AG04450 (cell line): Measurements from ENCODE around the gene ZNF154. TPM values are rescaled to one million over a fixed set of nuclear protein-coding genes. Genes with fewer than 3 reads are reported as not detected.

Experiments used
- CTCF ChIA-PET: fragments of 300-600, 350-600 bp; formaldehyde crosslinking; extraction: SDS; loops from one replicate; lab custom pipeline; 2022; ENCODE audit warnings: antibody characterized with exemption, inconsistent platforms; lab: Charles Lee
- POLR2A ChIA-PET: fragments of 350-600 bp; formaldehyde crosslinking; extraction: SDS; loops from one replicate; lab custom pipeline; 2021; ENCODE audit warnings: antibody characterized with exemption, inconsistent platforms; lab: Yijun Ruan, JAX
- DNase-seq: peaks from one replicate; pipeline ENCODE4 v3.0.0-alpha.2; 2011; ENCODE audit warnings: low read depth, low spot score
- H3K27ac ChIP-seq: one replicate; pipeline ENCODE4 v1.5.1; 2012; ENCODE audit warnings: low read depth, low read length, control low read depth
- H3K27me3 ChIP-seq: one replicate; pipeline ENCODE4 v1.6.0; 2012; ENCODE audit warnings: low read length; ENCODE audit not compliant: control insufficient read depth, insufficient read depth
- H3K4me3 ChIP-seq: 2 replicates; pipeline ENCODE4 v1.5.1; 2011; ENCODE audit warnings: mild to moderate bottlenecking, low read depth, low read length, control low read depth
- H3K9me3 ChIP-seq: 2 replicates; pipeline ENCODE4 v1.5.1; 2012; ENCODE audit warnings: low read length; ENCODE audit not compliant: control insufficient read depth, insufficient read depth
- polyA plus RNA-seq: library from polyadenylated mRNA; depleted of rRNA; stranded (reverse); fragments of >200 nt; gene quantifications from 2 replicates; pipeline ENCODE4 v1.2.3, GENCODE V29; 2011
- TF ChIP-seq, protein P1 (sequence below): IDR thresholded peaks from 2 replicates; pipeline ENCODE4 v1.5.1; 2011; ENCODE audit warnings: low read depth, low read length, control low read depth, inconsistent platforms

Gene ZNF154
- polyA plus RNA-seq, 1 experiment, result 8.1 TPM

GRCh38 chr19:57719901-57720519 lies 11.0 kb upstream of the ZNF154 start:
- no peak overlapping the region for H3K4me3 ChIP-seq
- H3K27me3 ChIP-seq, result no peaks in the 10 kb centered on the region
- ChIA-PET POLR2A (interaction anchor here (0.6 kb wide), 1 partner anchor 350 kb away, joined by 3 read pairs; no protein-coding TSS in a partner anchor), CTCF (no interaction called here)
- no peak overlapping the region for H3K27ac ChIP-seq
- TF ChIP-seq, protein P1, sequence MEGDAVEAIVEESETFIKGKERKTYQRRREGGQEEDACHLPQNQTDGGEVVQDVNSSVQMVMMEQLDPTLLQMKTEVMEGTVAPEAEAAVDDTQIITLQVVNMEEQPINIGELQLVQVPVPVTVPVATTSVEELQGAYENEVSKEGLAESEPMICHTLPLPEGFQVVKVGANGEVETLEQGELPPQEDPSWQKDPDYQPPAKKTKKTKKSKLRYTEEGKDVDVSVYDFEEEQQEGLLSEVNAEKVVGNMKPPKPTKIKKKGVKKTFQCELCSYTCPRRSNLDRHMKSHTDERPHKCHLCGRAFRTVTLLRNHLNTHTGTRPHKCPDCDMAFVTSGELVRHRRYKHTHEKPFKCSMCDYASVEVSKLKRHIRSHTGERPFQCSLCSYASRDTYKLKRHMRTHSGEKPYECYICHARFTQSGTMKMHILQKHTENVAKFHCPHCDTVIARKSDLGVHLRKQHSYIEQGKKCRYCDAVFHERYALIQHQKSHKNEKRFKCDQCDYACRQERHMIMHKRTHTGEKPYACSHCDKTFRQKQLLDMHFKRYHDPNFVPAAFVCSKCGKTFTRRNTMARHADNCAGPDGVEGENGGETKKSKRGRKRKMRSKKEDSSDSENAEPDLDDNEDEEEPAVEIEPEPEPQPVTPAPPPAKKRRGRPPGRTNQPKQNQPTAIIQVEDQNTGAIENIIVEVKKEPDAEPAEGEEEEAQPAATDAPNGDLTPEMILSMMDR, result no peak
- no peak for DNase-seq
- peaks cover 66% of the 10 kb centered on the region for H3K9me3 ChIP-seq

GRCh38 chr19:57719424-57719823 lies 10.4 kb upstream of the ZNF154 start:
- peaks cover 65% of the 10 kb centered on the region for H3K9me3 ChIP-seq
- POLR2A ChIA-PET, result interaction anchor here (0.6 kb wide), 1 partner anchor 351 kb away, joined by 3 read pairs; no protein-coding TSS in a partner anchor
- no peak for DNase-seq

DNA sequence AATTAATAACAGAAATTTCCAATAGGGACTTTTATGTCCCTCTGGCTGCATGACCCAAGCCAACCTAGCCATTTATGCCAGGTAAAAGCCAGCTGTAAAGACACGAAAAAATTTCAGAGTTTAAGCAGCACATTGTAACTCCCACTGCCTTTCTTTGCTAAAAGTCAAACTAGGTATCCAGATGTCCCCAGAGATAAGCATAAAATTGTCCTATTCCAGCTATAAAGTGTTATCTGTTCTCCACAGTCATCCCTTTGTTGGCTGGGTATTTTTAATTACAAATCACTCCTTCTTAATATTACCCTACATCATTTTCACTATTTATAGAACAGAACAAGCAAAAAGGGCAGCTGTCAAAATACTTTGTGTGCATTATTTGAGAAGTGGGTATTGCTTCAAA lies 3.2 kb upstream of the ZNF154 start:
- ChIA-PET CTCF (no interaction called here), POLR2A (no interaction called here)
- Histone ChIP-seq H3K9me3 (peaks cover 20% of the 10 kb centered on the region), H3K4me3 (no peak overlapping the region), H3K27ac (no peak overlapping the region), H3K27me3 (no peaks in the 10 kb centered on the region)
- DNase-seq, result no peak
- TF ChIP-seq, protein P1, result no peak

More at GRCh38 chr19:57719424-57719823, 10.4 kb upstream of the ZNF154 start:
- Histone ChIP-seq H3K4me3 (no peak overlapping the region), H3K27me3 (no peaks in the 10 kb centered on the region), H3K27ac (no peak overlapping the region)
- CTCF ChIA-PET, result no interaction called here
- TF ChIP-seq, protein P1, result no peak

- CTCF ChIA-PET, result no interaction called here
- Histone ChIP-seq H3K9me3 (peaks cover 42% of the 10 kb centered on the region), H3K27me3 (no peaks in the 10 kb centered on the region), H3K27ac (no peak overlapping the region), H3K4me3 (peak overlapping the region; percentile 86; the same call in 1 of the 2 replicates)
- POLR2A ChIA-PET, result interaction anchor here (0.6 to 1.5 kb wide), 5 partner anchors 14 to 320 kb away, joined by 3 to 10 read pairs (median 3); partner anchors contain the start of genes ZIK1, ZNF134, ZNF548 and ZNF551
- TF ChIP-seq, protein P1, result no peak
- no peak for DNase-seq
Measured at GRCh38 chr19:57709616-57710015, 612 bp upstream of the ZNF154 start.

GRCh38 chr19:57706346-57706745 lies 2.7 kb downstream of the ZNF154 start:
- Histone ChIP-seq H3K27ac (no peak overlapping the region), H3K27me3 (no peaks in the 10 kb centered on the region), H3K4me3 (no peak overlapping the region), H3K9me3 (peaks cover 72% of the 10 kb centered on the region)
- DNase-seq, result no peak
- TF ChIP-seq, protein P1, result no peak
- ChIA-PET POLR2A (no interaction called here), CTCF (no interaction called here)
